ENCODE measurements around the gene TUT7.

The TUT7 gene

DNA sequence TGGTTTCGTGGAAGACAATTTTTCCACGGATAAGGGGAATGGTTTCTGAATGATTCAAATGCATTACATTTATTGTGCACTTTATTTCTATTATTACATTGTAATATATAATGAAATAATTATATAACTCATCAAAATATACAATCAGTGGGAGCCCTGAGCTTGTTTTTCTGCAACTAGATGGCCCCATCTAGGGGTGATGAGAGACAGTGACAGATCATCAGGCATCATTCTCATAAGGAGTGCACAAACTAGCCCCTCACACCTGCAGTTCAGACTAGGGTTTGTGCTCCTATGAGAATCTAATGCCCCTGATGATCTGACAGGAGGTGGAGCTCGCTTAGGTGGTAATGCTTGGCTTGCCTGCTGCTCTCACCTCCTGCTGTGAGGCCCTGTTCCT is 78.2 kb downstream of the TUT7 start:
- peaks cover 30% of the 10 kb centered on the region for H3K4me1 ChIP-seq (ENCODE audit: insufficient read depth, low read length)
- H3K27ac ChIP-seq (ENCODE audit: low read depth, low read length), result no peak overlapping the region
- no peaks in the 10 kb centered on the region for H3K9me3 ChIP-seq (ENCODE audit: low read length)
- no peaks in the 10 kb centered on the region for H3K27me3 ChIP-seq (ENCODE audit: control insufficient read depth in 1 of 2, insufficient read depth in 2 of 2, low read length in 2 of 2)
- no peak overlapping the region for H3K4me3 ChIP-seq (ENCODE audit: low read depth in 1 of 2, low read length in 2 of 2)
- no peak overlapping the region for H3K9ac ChIP-seq (ENCODE audit: low read length)
- H3K36me3 ChIP-seq (ENCODE audit: insufficient read depth, low read length), result peaks cover 27% of the 10 kb centered on the region

DNA sequence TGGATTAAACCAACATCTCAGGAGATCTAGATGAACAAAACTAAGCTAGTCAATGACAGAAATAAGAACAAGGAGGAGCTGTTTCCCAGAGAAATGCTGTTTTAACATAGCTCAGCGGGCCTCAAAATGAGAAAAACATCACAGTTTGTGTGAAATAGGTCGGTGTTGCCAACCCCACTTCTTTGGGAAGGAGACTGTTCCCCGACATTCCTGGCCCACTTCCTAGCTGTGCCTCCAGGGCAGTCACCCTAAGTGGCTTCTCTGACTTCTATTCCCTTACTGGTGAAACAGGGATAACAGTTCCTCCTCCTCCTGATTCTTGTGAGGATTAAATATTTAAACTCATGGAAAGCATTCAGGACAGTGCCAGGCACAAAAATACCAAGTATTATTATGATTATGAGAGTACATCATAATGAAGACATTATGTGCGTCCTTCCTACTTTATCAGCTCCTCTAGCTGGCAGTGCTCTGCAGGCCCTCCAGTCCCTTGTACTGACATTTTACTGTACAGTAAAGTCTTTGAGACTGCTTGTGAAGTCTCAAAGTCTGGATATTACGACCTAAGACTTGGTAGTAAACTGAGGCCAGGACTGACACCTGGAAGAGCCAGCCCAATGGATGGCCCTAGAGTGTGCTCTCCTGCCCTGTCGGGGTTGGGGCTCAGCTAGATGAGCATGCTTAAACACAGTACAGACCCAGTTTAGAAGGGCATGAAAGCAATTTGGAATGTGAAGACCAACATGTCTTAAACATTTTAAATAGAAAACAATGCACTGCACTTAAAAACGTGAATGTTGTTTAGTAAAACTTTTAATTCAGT is 79.2 kb downstream of the TUT7 start:
- Histone ChIP-seq H3K9ac (ENCODE audit: low read length) (no peak overlapping the region), H3K27ac (ENCODE audit: low read depth, low read length) (no peak overlapping the region), H3K4me3 (ENCODE audit: low read depth in 1 of 2, low read length in 2 of 2) (no peak overlapping the region), H3K4me1 (ENCODE audit: insufficient read depth, low read length) (peaks cover 23% of the 10 kb centered on the region), H3K27me3 (ENCODE audit: control insufficient read depth in 1 of 2, insufficient read depth in 2 of 2, low read length in 2 of 2) (no peaks in the 10 kb centered on the region), H3K9me3 (ENCODE audit: low read length) (no peaks in the 10 kb centered on the region), H3K36me3 (ENCODE audit: insufficient read depth, low read length) (peaks cover 27% of the 10 kb centered on the region)

DNA sequence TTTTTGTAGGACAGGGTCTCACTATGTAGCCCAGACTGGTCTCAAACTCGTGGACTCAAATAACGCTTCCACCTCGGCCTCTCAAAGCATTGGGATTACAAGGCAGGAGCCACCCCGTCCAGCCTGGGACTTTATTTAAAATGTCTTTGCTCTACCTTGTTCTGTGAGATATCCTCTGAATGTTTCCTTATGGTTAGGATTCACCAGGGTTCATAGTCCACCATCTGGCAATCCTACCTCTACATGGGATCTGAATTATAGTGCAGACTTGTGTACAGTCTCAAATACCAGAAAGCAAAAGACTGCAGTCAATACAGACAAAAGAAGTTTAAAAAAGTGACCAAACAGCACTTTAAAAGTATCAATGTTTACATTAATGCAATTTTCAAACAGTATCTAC is 82.0 kb downstream of the TUT7 start:
- H3K4me3 ChIP-seq (ENCODE audit: low read depth in 1 of 2, low read length in 2 of 2), result no peak overlapping the region
- no peaks in the 10 kb centered on the region for H3K9me3 ChIP-seq (ENCODE audit: low read length)
- H3K4me1 ChIP-seq (ENCODE audit: insufficient read depth, low read length), result peaks cover 9% of the 10 kb centered on the region
- H3K27me3 ChIP-seq (ENCODE audit: control insufficient read depth in 1 of 2, insufficient read depth in 2 of 2, low read length in 2 of 2), result no peaks in the 10 kb centered on the region
- no peak overlapping the region for H3K9ac ChIP-seq (ENCODE audit: low read length)
- peaks cover 27% of the 10 kb centered on the region for H3K36me3 ChIP-seq (ENCODE audit: insufficient read depth, low read length)
- H3K27ac ChIP-seq (ENCODE audit: low read depth, low read length), result no peak overlapping the region

DNA sequence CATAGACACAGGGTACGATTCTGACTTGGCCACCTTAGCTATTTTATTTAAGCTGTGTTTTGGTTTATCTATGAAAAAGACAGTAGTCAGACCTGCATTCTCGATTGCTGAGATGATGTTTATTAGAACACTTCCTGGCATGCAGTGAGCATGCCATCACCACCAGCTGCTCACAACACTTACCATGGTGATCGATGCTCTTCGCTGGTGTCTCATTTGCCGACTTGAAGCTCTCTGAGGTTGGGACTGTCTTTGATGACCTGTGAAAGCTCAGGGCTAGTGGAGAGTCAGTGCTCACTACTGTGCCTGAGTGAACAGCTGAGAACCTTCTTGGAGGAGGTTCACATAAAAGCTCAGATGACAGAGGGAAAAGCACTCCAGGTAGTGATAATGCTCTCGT is 90.3 kb downstream of the TUT7 start:
- Histone ChIP-seq H3K27ac (ENCODE audit: low read depth, low read length) (no peak overlapping the region), H3K4me1 (ENCODE audit: insufficient read depth, low read length) (no peaks in the 10 kb centered on the region), H3K9me3 (ENCODE audit: low read length) (no peaks in the 10 kb centered on the region), H3K27me3 (ENCODE audit: control insufficient read depth in 1 of 2, insufficient read depth in 2 of 2, low read length in 2 of 2) (no peaks in the 10 kb centered on the region), H3K4me3 (ENCODE audit: low read depth in 1 of 2, low read length in 2 of 2) (no peak overlapping the region), H3K9ac (ENCODE audit: low read length) (no peak overlapping the region), H3K36me3 (ENCODE audit: insufficient read depth, low read length) (peaks cover 19% of the 10 kb centered on the region)

DNA sequence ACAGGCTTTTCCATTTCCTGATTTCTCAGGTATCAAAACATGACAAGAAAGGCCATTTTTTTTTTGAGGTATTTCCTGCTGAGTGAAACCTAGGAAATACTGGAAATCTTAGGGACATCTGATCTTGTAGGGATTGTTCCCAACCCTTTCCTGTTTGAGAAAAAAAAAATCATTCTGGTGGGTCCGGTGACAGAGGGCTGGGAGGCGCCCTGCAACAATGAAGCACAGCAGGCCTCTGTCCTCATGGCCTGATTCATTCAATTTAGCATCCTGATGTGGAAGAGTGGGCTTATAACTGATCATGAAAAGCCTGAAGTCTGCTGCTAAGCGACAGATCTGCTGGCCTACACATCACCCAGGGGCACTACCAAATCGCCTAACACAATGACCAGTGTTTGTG is 91.7 kb downstream of the TUT7 start:
- H3K4me3 ChIP-seq (ENCODE audit: low read depth in 1 of 2, low read length in 2 of 2), result no peak overlapping the region
- H3K9me3 ChIP-seq (ENCODE audit: low read length), result no peaks in the 10 kb centered on the region
- no peak overlapping the region for H3K27ac ChIP-seq (ENCODE audit: low read depth, low read length)
- H3K36me3 ChIP-seq (ENCODE audit: insufficient read depth, low read length), result peaks cover 19% of the 10 kb centered on the region
- no peaks in the 10 kb centered on the region for H3K27me3 ChIP-seq (ENCODE audit: control insufficient read depth in 1 of 2, insufficient read depth in 2 of 2, low read length in 2 of 2)
- no peaks in the 10 kb centered on the region for H3K4me1 ChIP-seq (ENCODE audit: insufficient read depth, low read length)
- H3K9ac ChIP-seq (ENCODE audit: low read length), result no peak overlapping the region

DNA sequence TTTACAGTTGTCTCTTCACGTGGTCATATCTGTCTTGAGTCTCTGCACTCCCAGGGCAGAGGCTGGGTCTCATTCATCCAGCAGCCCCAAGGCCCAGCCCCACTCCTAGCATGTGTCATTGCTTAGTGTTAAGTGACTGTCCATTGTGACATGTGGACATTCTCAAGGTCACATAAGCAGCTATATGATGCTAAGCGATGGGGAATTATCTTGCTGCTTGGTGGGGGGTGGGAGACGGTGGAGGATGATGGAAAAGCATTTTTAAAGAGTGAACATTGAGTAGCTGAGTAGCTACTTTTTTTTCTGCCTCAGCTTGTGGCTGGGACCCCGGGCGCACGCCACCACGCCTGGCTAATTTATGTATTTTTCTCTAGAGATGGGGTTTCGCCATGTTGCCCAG is 94.7 kb downstream of the TUT7 start, which contains the start of gene C9orf153:
C9orf153 (minus strand) TSS at position 101 of the 400 bp plus-strand sequence. CDS start 30,054 bp downstream, outside the sequence.
- Histone ChIP-seq H3K36me3 (ENCODE audit: insufficient read depth, low read length) (peaks cover 19% of the 10 kb centered on the region), H3K4me3 (ENCODE audit: low read depth in 1 of 2, low read length in 2 of 2) (no peak within 1 kb of the TSS), H3K9me3 (ENCODE audit: low read length) (no peaks in the 10 kb centered on the region)

DNA sequence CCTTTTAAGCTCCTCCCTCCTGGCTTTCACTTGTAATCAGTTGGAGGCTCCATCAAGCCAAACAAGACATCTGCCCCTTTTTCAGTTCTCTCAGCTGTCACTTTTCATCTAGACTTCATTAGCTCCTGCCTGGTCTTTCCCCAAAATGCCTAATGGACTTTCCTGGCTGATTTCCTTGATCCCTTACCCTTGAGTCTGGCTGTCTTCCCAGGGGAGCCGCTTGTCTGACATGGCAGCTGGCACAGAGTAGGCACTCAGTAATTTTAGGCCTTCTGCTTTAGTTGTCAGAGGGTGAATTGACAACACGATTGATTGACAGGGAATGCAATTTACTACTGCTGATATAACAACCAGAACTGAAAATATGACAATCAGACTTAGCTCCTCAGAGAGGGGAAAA is 96.8 kb downstream of the TUT7 start:
- Histone ChIP-seq H3K27ac (ENCODE audit: low read depth, low read length) (no peak overlapping the region), H3K9ac (ENCODE audit: low read length) (no peak overlapping the region), H3K4me1 (ENCODE audit: insufficient read depth, low read length) (no peaks in the 10 kb centered on the region), H3K9me3 (ENCODE audit: low read length) (no peaks in the 10 kb centered on the region), H3K27me3 (ENCODE audit: control insufficient read depth in 1 of 2, insufficient read depth in 2 of 2, low read length in 2 of 2) (no peaks in the 10 kb centered on the region), H3K4me3 (ENCODE audit: low read depth in 1 of 2, low read length in 2 of 2) (no peak overlapping the region), H3K36me3 (ENCODE audit: insufficient read depth, low read length) (peaks cover 3% of the 10 kb centered on the region)

More for the DNA sequence above, 94.7 kb downstream of the TUT7 start, which contains the start of gene C9orf153:
- Histone ChIP-seq H3K27ac (ENCODE audit: low read depth, low read length) (no peak within 1 kb of the TSS), H3K27me3 (ENCODE audit: control insufficient read depth in 1 of 2, insufficient read depth in 2 of 2, low read length in 2 of 2) (no peaks in the 10 kb centered on the region), H3K4me1 (ENCODE audit: insufficient read depth, low read length) (no peaks in the 10 kb centered on the region), H3K9ac (ENCODE audit: low read length) (no peak within 1 kb of the TSS)

DNA sequence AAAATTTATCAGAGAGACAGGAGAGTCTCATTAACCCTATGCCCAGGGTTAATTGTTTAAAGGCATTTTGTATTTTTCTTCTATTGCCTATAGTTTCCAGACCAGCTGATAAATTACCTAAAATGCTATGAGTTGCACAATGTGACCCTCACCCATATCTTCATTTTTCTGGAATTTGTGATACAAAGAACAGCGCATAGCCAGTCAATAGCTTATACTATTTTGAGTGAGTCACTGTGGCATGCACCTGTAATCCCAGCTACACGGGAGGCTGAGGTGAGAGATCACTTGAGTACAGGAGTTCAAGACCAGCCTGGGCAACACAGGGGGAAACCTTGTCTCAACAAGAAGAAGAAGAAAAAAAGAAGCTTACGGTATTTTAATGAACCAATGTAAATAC is 97.6 kb downstream of the TUT7 start:
- H3K4me1 ChIP-seq (ENCODE audit: insufficient read depth, low read length), result no peaks in the 10 kb centered on the region
- no peaks in the 10 kb centered on the region for H3K9me3 ChIP-seq (ENCODE audit: low read length)
- no peak overlapping the region for H3K27ac ChIP-seq (ENCODE audit: low read depth, low read length)
- H3K9ac ChIP-seq (ENCODE audit: low read length), result no peak overlapping the region
- no peaks in the 10 kb centered on the region for H3K36me3 ChIP-seq (ENCODE audit: insufficient read depth, low read length)
- no peak overlapping the region for H3K4me3 ChIP-seq (ENCODE audit: low read depth in 1 of 2, low read length in 2 of 2)
- H3K27me3 ChIP-seq (ENCODE audit: control insufficient read depth in 1 of 2, insufficient read depth in 2 of 2, low read length in 2 of 2), result no peaks in the 10 kb centered on the region

DNA sequence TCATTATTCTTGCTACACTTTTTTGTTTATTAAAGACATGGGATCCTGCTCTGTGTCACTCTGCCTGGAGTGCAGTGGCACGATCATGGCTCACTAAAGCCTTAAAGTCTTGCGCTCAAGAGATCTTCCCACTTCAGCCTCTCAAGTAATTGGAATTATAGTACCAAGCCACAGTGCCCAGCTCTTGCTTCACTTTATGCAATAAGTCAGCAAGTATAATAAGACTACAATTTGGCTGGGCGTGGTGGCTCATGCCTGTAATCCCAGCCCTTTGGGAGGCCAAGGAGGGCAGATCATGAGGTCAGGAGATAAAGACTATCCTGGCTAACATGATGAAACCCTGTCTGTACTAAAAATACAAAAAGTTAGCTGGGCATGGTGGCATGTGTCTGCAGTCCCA is 100.6 kb downstream of the TUT7 start:
- H3K27me3 ChIP-seq (ENCODE audit: control insufficient read depth in 1 of 2, insufficient read depth in 2 of 2, low read length in 2 of 2), result no peaks in the 10 kb centered on the region
- no peak overlapping the region for H3K4me3 ChIP-seq (ENCODE audit: low read depth in 1 of 2, low read length in 2 of 2)
- no peak overlapping the region for H3K27ac ChIP-seq (ENCODE audit: low read depth, low read length)

DNA sequence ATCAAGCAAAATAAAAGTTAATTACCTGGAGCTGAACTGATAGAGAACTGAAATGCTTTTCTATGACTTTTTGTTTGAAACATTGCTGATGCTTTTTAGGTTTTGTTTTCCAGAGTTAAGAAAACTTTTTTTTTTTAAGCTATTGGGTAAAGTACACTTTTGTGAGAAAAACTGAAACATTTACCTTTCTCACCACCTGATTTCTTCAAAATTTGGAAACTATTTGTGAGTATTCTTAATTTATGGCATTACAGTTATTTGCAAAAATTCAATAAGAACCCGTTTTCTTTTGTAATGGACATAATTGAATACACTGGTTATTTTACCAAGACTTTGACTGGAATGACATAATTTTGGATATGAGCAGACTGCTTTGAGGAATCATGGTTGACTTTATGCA is 101.3 kb downstream of the TUT7 start:
- H3K4me3 ChIP-seq (ENCODE audit: low read depth in 1 of 2, low read length in 2 of 2), result no peak overlapping the region
- no peaks in the 10 kb centered on the region for H3K9me3 ChIP-seq (ENCODE audit: low read length)
- H3K9ac ChIP-seq (ENCODE audit: low read length), result no peak overlapping the region
- H3K27me3 ChIP-seq (ENCODE audit: control insufficient read depth in 1 of 2, insufficient read depth in 2 of 2, low read length in 2 of 2), result no peaks in the 10 kb centered on the region
- H3K36me3 ChIP-seq (ENCODE audit: insufficient read depth, low read length), result no peaks in the 10 kb centered on the region
- no peak overlapping the region for H3K27ac ChIP-seq (ENCODE audit: low read depth, low read length)
- H3K4me1 ChIP-seq (ENCODE audit: insufficient read depth, low read length), result no peaks in the 10 kb centered on the region

More for the DNA sequence above, 100.6 kb downstream of the TUT7 start:
- Histone ChIP-seq H3K9me3 (ENCODE audit: low read length) (no peaks in the 10 kb centered on the region), H3K36me3 (ENCODE audit: insufficient read depth, low read length) (no peaks in the 10 kb centered on the region), H3K9ac (ENCODE audit: low read length) (no peak overlapping the region), H3K4me1 (ENCODE audit: insufficient read depth, low read length) (no peaks in the 10 kb centered on the region)

DNA sequence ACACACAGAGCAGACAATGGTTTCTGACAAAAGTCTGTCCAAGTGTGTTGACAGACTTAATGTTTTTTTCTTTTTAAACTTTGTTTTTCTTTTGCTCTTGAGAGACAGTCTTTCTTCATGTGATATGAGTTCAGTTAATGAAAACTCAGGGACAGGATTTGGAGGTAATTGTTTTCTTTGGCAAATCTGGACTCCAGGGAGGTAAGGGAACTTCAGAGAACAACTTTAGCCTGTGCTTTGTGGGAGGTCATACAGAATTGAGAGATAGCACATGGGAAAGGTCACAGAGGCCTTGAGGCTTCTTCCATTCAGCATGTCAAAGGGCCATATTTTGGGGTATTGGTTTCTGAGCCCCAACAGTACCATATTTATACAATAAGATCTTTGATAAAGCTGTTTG is 104.1 kb downstream of the TUT7 start:
- no peak overlapping the region for H3K4me3 ChIP-seq (ENCODE audit: low read depth in 1 of 2, low read length in 2 of 2)
- no peaks in the 10 kb centered on the region for H3K4me1 ChIP-seq (ENCODE audit: insufficient read depth, low read length)
- no peaks in the 10 kb centered on the region for H3K36me3 ChIP-seq (ENCODE audit: insufficient read depth, low read length)
- H3K9me3 ChIP-seq (ENCODE audit: low read length), result no peaks in the 10 kb centered on the region
- H3K27me3 ChIP-seq (ENCODE audit: control insufficient read depth in 1 of 2, insufficient read depth in 2 of 2, low read length in 2 of 2), result no peaks in the 10 kb centered on the region
- H3K9ac ChIP-seq (ENCODE audit: low read length), result no peak overlapping the region
- H3K27ac ChIP-seq (ENCODE audit: low read depth, low read length), result no peak overlapping the region

DNA sequence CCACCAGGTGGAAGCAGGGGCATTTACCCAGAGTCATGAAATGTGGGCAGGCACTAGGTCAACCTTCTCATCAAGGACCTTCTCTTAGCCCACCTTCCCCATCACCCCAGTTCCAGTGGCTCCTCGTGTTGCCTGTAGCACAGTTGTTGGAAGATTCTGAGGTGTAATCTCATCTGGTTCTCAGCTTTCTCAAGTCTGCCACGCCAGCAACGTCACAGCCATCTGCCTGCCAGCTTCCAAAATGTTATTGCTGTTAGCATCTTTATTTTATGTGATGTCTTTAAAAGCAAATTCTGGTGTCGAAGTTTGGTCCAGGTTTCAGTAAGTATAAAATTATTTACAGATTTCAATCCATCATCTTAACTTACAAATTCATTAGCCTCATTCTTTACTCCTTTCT is 105.5 kb downstream of the TUT7 start:
- no peak overlapping the region for H3K27ac ChIP-seq (ENCODE audit: low read depth, low read length)
- H3K4me3 ChIP-seq (ENCODE audit: low read depth in 1 of 2, low read length in 2 of 2), result no peak overlapping the region
- no peaks in the 10 kb centered on the region for H3K4me1 ChIP-seq (ENCODE audit: insufficient read depth, low read length)
- no peaks in the 10 kb centered on the region for H3K9me3 ChIP-seq (ENCODE audit: low read length)
- no peaks in the 10 kb centered on the region for H3K36me3 ChIP-seq (ENCODE audit: insufficient read depth, low read length)
- no peak overlapping the region for H3K9ac ChIP-seq (ENCODE audit: low read length)
- no peaks in the 10 kb centered on the region for H3K27me3 ChIP-seq (ENCODE audit: control insufficient read depth in 1 of 2, insufficient read depth in 2 of 2, low read length in 2 of 2)

Measured in muscle layer of colon (tissue), 2 donors.